Measurements from ENCODE around the gene S100A12. TPM values are rescaled to one million over a fixed set of nuclear protein-coding genes. Genes with fewer than 3 reads are reported as not detected.

S100A12 gene
- total and polyA plus RNA-seq, 7 donors, result 2.9 to 23.4 (median 20.8) TPM; not detected in 4

DNA sequence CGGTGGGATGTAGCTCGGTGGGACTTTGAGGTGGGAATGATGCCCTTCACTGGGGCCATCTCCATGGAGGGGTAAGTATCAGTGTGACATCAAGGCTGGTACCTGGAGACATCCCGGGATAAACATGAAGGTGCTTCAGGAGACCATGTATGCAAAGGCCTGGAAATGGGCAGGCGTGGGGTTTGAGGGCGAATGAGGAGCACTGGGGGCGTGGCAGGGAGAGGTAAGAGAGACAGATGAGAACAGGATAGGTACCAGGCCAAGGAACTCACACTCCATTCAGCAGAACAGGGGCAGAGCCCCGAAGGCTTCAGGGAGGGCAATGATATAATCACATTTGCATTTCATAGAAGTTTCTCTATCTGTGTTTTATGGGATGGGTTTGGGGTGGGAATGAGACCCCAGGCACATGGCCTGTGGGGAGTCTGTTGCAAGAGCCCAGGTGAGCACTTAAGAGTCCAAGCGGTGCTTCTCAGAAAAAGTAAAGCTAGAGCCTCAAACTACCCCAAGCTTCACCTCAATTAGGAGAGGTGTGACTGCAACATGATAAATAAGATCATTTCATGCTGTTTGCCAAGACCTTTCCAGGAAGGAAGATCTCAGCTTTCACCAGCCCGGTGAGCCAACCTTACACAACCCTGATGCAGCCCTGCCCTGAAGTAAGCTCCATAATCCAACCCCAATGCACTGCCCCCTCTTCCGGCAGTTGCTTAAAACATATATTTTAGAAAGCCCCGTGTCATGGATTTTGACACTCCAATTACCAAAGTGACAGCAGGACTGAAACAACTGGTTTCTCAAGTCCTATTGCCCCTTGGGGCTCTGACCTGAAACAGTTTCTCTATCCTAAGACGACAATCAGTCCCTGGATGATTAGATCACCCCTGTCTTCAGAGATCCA lies 10.4 kb downstream of the S100A12 start:
- no peaks in the 10 kb centered on the region for H3K36me3 ChIP-seq

DNA sequence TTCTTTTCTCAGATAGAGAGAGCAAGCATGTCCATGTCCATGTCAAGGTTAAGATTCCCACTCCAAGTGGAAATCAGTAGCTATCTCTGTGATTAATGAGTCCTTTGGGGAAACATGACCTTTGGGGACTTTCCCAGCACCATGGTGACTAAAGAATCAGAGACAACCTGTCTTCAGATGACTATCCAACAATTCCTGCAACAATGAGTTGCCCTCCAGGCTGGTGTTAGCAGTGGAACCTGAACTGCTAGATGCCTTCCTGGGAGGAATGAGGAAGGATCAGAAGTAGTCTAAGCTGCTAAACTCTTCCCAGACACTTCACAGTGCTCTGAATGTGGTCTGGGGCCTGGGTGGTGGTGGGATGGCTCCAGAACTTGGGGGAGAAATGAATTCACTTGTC lies 11.3 kb downstream of the S100A12 start:
- Histone ChIP-seq H3K27ac (no peak overlapping the region), H3K27me3 (no peaks in the 10 kb centered on the region), H3K36me3 (no peaks in the 10 kb centered on the region), H3K9me3 (no peaks in the 10 kb centered on the region), H3K4me3 (no peak overlapping the region), H3K4me1 (no peaks in the 10 kb centered on the region)
- no peak for DNase-seq
- intact Hi-C loops (cut with DNase I), result no loop called here
- no peak for TF ChIP-seq EP300 (IDR thresholded peaks at IDR 0.05)
- TF ChIP-seq, protein P1, sequence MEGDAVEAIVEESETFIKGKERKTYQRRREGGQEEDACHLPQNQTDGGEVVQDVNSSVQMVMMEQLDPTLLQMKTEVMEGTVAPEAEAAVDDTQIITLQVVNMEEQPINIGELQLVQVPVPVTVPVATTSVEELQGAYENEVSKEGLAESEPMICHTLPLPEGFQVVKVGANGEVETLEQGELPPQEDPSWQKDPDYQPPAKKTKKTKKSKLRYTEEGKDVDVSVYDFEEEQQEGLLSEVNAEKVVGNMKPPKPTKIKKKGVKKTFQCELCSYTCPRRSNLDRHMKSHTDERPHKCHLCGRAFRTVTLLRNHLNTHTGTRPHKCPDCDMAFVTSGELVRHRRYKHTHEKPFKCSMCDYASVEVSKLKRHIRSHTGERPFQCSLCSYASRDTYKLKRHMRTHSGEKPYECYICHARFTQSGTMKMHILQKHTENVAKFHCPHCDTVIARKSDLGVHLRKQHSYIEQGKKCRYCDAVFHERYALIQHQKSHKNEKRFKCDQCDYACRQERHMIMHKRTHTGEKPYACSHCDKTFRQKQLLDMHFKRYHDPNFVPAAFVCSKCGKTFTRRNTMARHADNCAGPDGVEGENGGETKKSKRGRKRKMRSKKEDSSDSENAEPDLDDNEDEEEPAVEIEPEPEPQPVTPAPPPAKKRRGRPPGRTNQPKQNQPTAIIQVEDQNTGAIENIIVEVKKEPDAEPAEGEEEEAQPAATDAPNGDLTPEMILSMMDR (IDR thresholded peaks at IDR 0.05), result no peak
- no peak for TF ChIP-seq POLR2A (IDR thresholded peaks at IDR 0.05)
- TF ChIP-seq POLR2AphosphoS5 (IDR thresholded peaks at IDR 0.05), result no peak

More for the DNA sequence above, 10.4 kb downstream of the S100A12 start:
- WGBS, 2 donors, result 78% methylated on average over 12 of the region's 12 CpGs
- no peak for TF ChIP-seq POLR2A (IDR thresholded peaks at IDR 0.05)
- no peak for TF ChIP-seq EP300 (IDR thresholded peaks at IDR 0.05)
- no peak for TF ChIP-seq POLR2AphosphoS5 (IDR thresholded peaks at IDR 0.05)
- TF ChIP-seq, protein P1 (IDR thresholded peaks at IDR 0.05), result no peak
- no peak for DNase-seq
- H3K27me3 ChIP-seq, result no peaks in the 10 kb centered on the region
- no peaks in the 10 kb centered on the region for H3K9me3 ChIP-seq
- intact Hi-C loops (cut with DNase I), result no loop called here
- no peak overlapping the region for H3K4me3 ChIP-seq
- no peaks in the 10 kb centered on the region for H3K4me1 ChIP-seq
- H3K27ac ChIP-seq, result no peak overlapping the region

DNA sequence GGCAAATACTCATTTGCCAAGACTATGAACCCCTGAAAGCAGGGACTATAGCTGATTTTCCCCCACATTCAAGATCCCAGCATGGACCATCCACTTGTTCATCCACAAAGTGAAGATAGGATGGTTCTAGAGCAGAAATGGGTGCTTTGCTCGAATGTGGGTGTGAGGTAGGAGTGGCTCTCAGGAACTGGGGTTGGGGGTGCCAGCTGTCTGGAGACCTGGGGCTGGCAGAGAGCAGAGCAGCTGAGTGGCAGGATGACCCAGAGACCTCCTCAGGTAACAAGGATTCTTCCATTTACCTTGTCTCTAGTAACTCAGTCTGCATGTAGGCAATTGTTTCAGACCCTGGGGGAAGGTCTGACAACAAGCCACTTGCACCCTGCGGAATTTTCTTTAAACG lies 11.8 kb downstream of the S100A12 start:
- DNase-seq, result no peak
- 81 to 84% methylated on average over 3 of the region's 3 CpGs for WGBS, 2 donors
- H3K9me3 ChIP-seq, result no peaks in the 10 kb centered on the region
- H3K27ac ChIP-seq, result no peak overlapping the region
- no peaks in the 10 kb centered on the region for H3K27me3 ChIP-seq
- intact Hi-C loops (cut with DNase I), result no loop called here
- H3K36me3 ChIP-seq, result no peaks in the 10 kb centered on the region
- TF ChIP-seq, protein P1 (IDR thresholded peaks at IDR 0.05), result no peak
- no peak for TF ChIP-seq EP300 (IDR thresholded peaks at IDR 0.05)
- TF ChIP-seq POLR2AphosphoS5 (IDR thresholded peaks at IDR 0.05), result no peak
- TF ChIP-seq POLR2A (IDR thresholded peaks at IDR 0.05), result no peak
- H3K4me1 ChIP-seq, result no peaks in the 10 kb centered on the region
- H3K4me3 ChIP-seq, result no peak overlapping the region

DNA sequence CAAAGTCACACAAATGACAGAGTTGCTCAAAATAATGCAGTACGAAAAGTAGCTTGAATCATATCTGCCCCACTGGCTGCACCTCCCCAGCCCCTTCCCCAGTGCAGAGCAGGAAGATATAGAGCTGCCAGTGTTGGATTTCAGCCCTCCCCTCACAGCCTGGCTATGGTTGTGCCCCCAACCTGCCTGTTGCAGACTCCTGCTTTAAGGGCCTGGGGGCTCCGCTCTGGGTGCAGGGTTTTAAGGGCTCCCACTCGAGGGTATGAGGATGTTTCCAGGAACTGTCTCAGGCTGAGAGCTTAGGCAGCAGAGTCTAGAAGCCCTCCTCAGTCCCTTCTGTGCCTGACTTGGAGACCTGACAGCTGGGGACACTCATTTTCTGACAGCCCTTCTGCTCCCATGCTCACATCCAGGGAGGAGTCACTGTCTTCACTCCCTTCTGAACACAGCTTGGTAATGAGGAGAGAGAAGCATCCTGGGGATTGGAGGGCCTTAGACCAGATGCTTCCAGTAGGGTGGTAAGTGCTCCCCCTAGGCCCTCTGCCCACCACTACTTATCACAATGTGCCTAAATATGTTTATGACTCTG lies 13.1 kb downstream of the S100A12 start:
- intact Hi-C loops (cut with DNase I), result no loop called here
- Histone ChIP-seq H3K27ac (no peak overlapping the region), H3K36me3 (no peaks in the 10 kb centered on the region), H3K9me3 (no peaks in the 10 kb centered on the region), H3K27me3 (no peaks in the 10 kb centered on the region), H3K4me1 (no peaks in the 10 kb centered on the region), H3K4me3 (no peak overlapping the region)
- WGBS, 2 donors, result 82 to 90% methylated on average over 3 of the region's 3 CpGs
- DNase-seq, result no peak
- TF ChIP-seq POLR2AphosphoS5 (IDR thresholded peaks at IDR 0.05), result no peak

DNA sequence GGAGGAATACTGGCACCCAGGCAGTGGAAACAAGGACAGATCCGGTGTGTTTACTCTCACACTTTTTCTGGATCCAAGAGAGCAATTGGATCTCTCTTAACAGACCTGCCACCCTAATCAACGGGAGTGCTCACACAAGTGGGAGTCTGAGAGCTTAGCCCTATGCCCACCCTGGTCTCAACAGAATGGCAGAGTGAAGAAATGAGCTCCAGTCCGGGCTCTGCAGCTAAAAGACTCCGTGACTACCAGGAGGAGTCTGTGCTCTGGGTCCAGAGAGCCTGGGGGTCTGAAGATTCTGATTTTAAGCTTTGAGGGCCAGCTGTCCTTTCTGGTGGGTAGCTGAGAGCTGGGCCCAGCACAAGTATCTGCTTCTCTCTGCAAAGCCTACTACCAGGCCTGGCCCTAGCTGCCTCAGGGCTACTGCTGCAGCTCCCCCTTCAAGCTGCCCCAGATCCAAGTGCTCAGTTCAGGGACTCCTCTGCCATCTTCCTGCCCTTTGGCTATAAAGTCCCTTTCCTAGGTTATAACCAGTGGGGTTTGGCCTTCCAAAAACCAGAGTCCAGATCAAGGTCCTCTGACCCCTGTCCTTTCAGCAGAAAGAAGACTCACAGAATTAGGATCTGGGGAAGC lies 13.8 kb downstream of the S100A12 start:
- no peaks in the 10 kb centered on the region for H3K36me3 ChIP-seq
- no peak overlapping the region for H3K27ac ChIP-seq
- H3K4me1 ChIP-seq, result no peaks in the 10 kb centered on the region
- no peaks in the 10 kb centered on the region for H3K9me3 ChIP-seq
- H3K27me3 ChIP-seq, result no peaks in the 10 kb centered on the region
- H3K4me3 ChIP-seq, result no peak overlapping the region
- TF ChIP-seq, protein P1 (IDR thresholded peaks at IDR 0.05), result no peak
- no peak for TF ChIP-seq POLR2AphosphoS5 (IDR thresholded peaks at IDR 0.05)
- intact Hi-C loops (cut with DNase I), result no loop called here
- DNase-seq, result no peak
- WGBS, 2 donors, result 87 to 88% methylated on average over 4 of the region's 4 CpGs

Data from sigmoid colon (tissue), 7 donors.